ENCODE data around the gene KYAT1.

Gene KYAT1

GRCh38 chr9:128823362-128823902, 58.3 kb downstream of the KYAT1 start:
- ATAC-seq (replicated peaks; ENCODE audit: extremely low read depth, poor library complexity, severe bottlenecking) (no peak), DNase-seq (ENCODE audit: low spot score in 2 of 2) (no peak)
- Mint-ChIP-seq H3K4me3 (no peak overlapping the region), H3K36me3 (ENCODE audit: insufficient read depth) (peaks cover 21% of the 10 kb centered on the region), H3K27me3 (no peaks in the 10 kb centered on the region), H3K9me3 (no peaks in the 10 kb centered on the region), H3K27ac (ENCODE audit: low read depth) (no peak overlapping the region), H3K4me1 (peaks cover 26% of the 10 kb centered on the region)

GRCh38 chr9:128822407-128823042, 59.2 kb downstream of the KYAT1 start:
- H3K9me3 Mint-ChIP-seq: no peaks in the 10 kb centered on the region
- H3K4me1 Mint-ChIP-seq: peaks cover 24% of the 10 kb centered on the region
- H3K4me3 Mint-ChIP-seq: no peak overlapping the region
- peaks cover 25% of the 10 kb centered on the region for H3K36me3 Mint-ChIP-seq (ENCODE audit: insufficient read depth)
- no peaks in the 10 kb centered on the region for H3K27me3 Mint-ChIP-seq
- no peak for ATAC-seq (replicated peaks; ENCODE audit: extremely low read depth, poor library complexity, severe bottlenecking)
- DNase-seq (ENCODE audit: low spot score in 2 of 2): no peak
- H3K27ac Mint-ChIP-seq (ENCODE audit: low read depth): no peak overlapping the region

GRCh38 chr9:128821584-128822406, 60.0 kb downstream of the KYAT1 start:
- peaks cover 24% of the 10 kb centered on the region for H3K4me1 Mint-ChIP-seq
- H3K36me3 Mint-ChIP-seq (ENCODE audit: insufficient read depth): peaks cover 25% of the 10 kb centered on the region
- H3K27ac Mint-ChIP-seq (ENCODE audit: low read depth): no peak overlapping the region
- no peaks in the 10 kb centered on the region for H3K9me3 Mint-ChIP-seq
- H3K27me3 Mint-ChIP-seq: no peaks in the 10 kb centered on the region
- no peak for DNase-seq (ENCODE audit: low spot score in 2 of 2)
- no peak overlapping the region for H3K4me3 Mint-ChIP-seq
- ATAC-seq (replicated peaks; ENCODE audit: extremely low read depth, poor library complexity, severe bottlenecking): no peak

GRCh38 chr9:128820665-128821583, 60.8 kb downstream of the KYAT1 start:
- H3K4me3 Mint-ChIP-seq: peak overlapping the region; percentile 81
- no peaks in the 10 kb centered on the region for H3K27me3 Mint-ChIP-seq
- peak overlapping the region; percentile 69 for H3K27ac Mint-ChIP-seq (ENCODE audit: low read depth)
- peaks cover 24% of the 10 kb centered on the region for H3K4me1 Mint-ChIP-seq
- DNase-seq (ENCODE audit: low spot score in 2 of 2) (no peak), ATAC-seq (replicated peaks; ENCODE audit: extremely low read depth, poor library complexity, severe bottlenecking) (no peak)
- no peaks in the 10 kb centered on the region for H3K9me3 Mint-ChIP-seq
- H3K36me3 Mint-ChIP-seq (ENCODE audit: insufficient read depth): peaks cover 25% of the 10 kb centered on the region

GRCh38 chr9:128819716-128820664, 61.8 kb downstream of the KYAT1 start:
- Mint-ChIP-seq H3K27me3 (no peaks in the 10 kb centered on the region), H3K36me3 (ENCODE audit: insufficient read depth) (peaks cover 22% of the 10 kb centered on the region), H3K9me3 (no peaks in the 10 kb centered on the region), H3K4me1 (peaks cover 24% of the 10 kb centered on the region), H3K27ac (ENCODE audit: low read depth) (peak overlapping the region; percentile 69), H3K4me3 (peak overlapping the region; percentile 81)
- DNase-seq (ENCODE audit: low spot score in 2 of 2): no peak
- no peak for ATAC-seq (replicated peaks; ENCODE audit: extremely low read depth, poor library complexity, severe bottlenecking)

GRCh38 chr9:128818839-128819715, 62.7 kb downstream of the KYAT1 start:
- peak in 1 of 2 donors; percentile 27 for DNase-seq (ENCODE audit: low spot score in 2 of 2)
- Mint-ChIP-seq H3K4me3 (peak overlapping the region; percentile 81), H3K27ac (ENCODE audit: low read depth) (no peak overlapping the region), H3K4me1 (peaks cover 24% of the 10 kb centered on the region), H3K9me3 (no peaks in the 10 kb centered on the region), H3K27me3 (no peaks in the 10 kb centered on the region), H3K36me3 (ENCODE audit: insufficient read depth) (peaks cover 18% of the 10 kb centered on the region)
- peak; percentile 44 for ATAC-seq (replicated peaks; ENCODE audit: extremely low read depth, poor library complexity, severe bottlenecking)

GRCh38 chr9:128818099-128818838, 63.5 kb downstream of the KYAT1 start, which contains the start of gene ENDOG:
TSS of gene ENDOG (plus strand) at chr9:128818500. CDS start at chr9:128818685, 185 bp downstream.
- Mint-ChIP-seq H3K4me1 (peaks cover 24% of the 10 kb centered on the region), H3K36me3 (ENCODE audit: insufficient read depth) (peaks cover 15% of the 10 kb centered on the region), H3K9me3 (no peaks in the 10 kb centered on the region), H3K27ac (ENCODE audit: low read depth) (no peak within 1 kb of the TSS), H3K27me3 (no peaks in the 10 kb centered on the region), H3K4me3 (peak within 1 kb of the TSS; percentile 81)
- DNase-seq (ENCODE audit: low spot score in 2 of 2) (peak; percentile 96 to 98), ATAC-seq (replicated peaks; ENCODE audit: extremely low read depth, poor library complexity, severe bottlenecking) (peak; percentile 95)

GRCh38 chr9:128810873-128811272, 70.9 kb downstream of the KYAT1 start:
- Mint-ChIP-seq H3K27me3 (no peaks in the 10 kb centered on the region), H3K27ac (ENCODE audit: low read depth) (no peak overlapping the region), H3K4me1 (no peaks in the 10 kb centered on the region), H3K4me3 (no peak overlapping the region), H3K36me3 (ENCODE audit: insufficient read depth) (peaks cover 15% of the 10 kb centered on the region), H3K9me3 (no peaks in the 10 kb centered on the region)
- ATAC-seq (replicated peaks; ENCODE audit: extremely low read depth, poor library complexity, severe bottlenecking) (no peak), DNase-seq (ENCODE audit: low spot score in 2 of 2) (no peak)

GRCh38 chr9:128809831-128810230, 71.9 kb downstream of the KYAT1 start:
- no peak overlapping the region for H3K27ac Mint-ChIP-seq (ENCODE audit: low read depth)
- no peaks in the 10 kb centered on the region for H3K4me1 Mint-ChIP-seq

GRCh38 chr9:128809036-128809599, 72.6 kb downstream of the KYAT1 start:
- Mint-ChIP-seq H3K4me3 (no peak overlapping the region), H3K4me1 (no peaks in the 10 kb centered on the region), H3K36me3 (ENCODE audit: insufficient read depth) (peaks cover 23% of the 10 kb centered on the region), H3K27ac (ENCODE audit: low read depth) (no peak overlapping the region), H3K27me3 (no peaks in the 10 kb centered on the region), H3K9me3 (no peaks in the 10 kb centered on the region)
- no peak for ATAC-seq (replicated peaks; ENCODE audit: extremely low read depth, poor library complexity, severe bottlenecking)
- no peak for DNase-seq (ENCODE audit: low spot score in 2 of 2)

More at GRCh38 chr9:128809831-128810230, 71.9 kb downstream of the KYAT1 start:
- Mint-ChIP-seq H3K4me3 (no peak overlapping the region), H3K36me3 (ENCODE audit: insufficient read depth) (peaks cover 20% of the 10 kb centered on the region), H3K9me3 (no peaks in the 10 kb centered on the region), H3K27me3 (no peaks in the 10 kb centered on the region)
- ATAC-seq (replicated peaks; ENCODE audit: extremely low read depth, poor library complexity, severe bottlenecking) (no peak), DNase-seq (ENCODE audit: low spot score in 2 of 2) (no peak)

All from central memory CD8-positive, alpha-beta T cell (primary cell).